Epithelial cell of esophagus (primary cell): ENCODE measurements around the gene RAP1GAP.

Experiments
- DNase-seq: peaks from one replicate; pipeline ENCODE4 v3.0.0; 2010; ENCODE audit warnings: low read depth
- H3K4me3 ChIP-seq: 2 replicates; pipeline ENCODE4 v1.5.1; 2011; ENCODE audit warnings: mild to moderate bottlenecking, low read length, control low read depth
- TF ChIP-seq, protein P1 (sequence below): IDR thresholded peaks from 2 replicates; pipeline ENCODE4 v1.5.1; 2011; ENCODE audit warnings: low read depth, mild to moderate bottlenecking, low read length, control low read depth, inconsistent platforms; ENCODE audit not compliant: insufficient read depth; ENCODE audit errors: missing control alignments

RAP1GAP gene

DNA sequence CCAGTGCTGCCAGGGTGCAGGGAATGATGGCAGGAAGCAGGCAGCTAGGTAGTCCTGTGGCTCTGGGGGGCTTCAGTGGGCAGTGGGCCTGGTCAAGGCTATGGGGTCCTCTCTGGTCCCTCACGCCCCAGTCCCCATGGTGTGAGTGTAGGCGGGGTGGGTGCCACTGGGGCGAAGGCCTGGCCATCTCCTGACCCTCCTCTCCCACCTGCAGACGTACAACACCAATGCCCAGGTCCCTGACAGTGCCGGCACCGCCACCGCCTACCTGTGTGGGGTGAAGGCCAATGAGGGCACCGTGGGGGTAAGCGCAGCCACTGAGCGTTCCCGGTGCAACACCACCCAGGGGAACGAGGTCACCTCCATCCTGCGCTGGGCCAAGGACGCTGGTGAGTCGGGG is 106.3 kb downstream of the RAP1GAP start:
- H3K4me3 ChIP-seq, result no peak overlapping the region
- no peak for DNase-seq
- TF ChIP-seq, protein P1, sequence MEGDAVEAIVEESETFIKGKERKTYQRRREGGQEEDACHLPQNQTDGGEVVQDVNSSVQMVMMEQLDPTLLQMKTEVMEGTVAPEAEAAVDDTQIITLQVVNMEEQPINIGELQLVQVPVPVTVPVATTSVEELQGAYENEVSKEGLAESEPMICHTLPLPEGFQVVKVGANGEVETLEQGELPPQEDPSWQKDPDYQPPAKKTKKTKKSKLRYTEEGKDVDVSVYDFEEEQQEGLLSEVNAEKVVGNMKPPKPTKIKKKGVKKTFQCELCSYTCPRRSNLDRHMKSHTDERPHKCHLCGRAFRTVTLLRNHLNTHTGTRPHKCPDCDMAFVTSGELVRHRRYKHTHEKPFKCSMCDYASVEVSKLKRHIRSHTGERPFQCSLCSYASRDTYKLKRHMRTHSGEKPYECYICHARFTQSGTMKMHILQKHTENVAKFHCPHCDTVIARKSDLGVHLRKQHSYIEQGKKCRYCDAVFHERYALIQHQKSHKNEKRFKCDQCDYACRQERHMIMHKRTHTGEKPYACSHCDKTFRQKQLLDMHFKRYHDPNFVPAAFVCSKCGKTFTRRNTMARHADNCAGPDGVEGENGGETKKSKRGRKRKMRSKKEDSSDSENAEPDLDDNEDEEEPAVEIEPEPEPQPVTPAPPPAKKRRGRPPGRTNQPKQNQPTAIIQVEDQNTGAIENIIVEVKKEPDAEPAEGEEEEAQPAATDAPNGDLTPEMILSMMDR, result no peak

DNA sequence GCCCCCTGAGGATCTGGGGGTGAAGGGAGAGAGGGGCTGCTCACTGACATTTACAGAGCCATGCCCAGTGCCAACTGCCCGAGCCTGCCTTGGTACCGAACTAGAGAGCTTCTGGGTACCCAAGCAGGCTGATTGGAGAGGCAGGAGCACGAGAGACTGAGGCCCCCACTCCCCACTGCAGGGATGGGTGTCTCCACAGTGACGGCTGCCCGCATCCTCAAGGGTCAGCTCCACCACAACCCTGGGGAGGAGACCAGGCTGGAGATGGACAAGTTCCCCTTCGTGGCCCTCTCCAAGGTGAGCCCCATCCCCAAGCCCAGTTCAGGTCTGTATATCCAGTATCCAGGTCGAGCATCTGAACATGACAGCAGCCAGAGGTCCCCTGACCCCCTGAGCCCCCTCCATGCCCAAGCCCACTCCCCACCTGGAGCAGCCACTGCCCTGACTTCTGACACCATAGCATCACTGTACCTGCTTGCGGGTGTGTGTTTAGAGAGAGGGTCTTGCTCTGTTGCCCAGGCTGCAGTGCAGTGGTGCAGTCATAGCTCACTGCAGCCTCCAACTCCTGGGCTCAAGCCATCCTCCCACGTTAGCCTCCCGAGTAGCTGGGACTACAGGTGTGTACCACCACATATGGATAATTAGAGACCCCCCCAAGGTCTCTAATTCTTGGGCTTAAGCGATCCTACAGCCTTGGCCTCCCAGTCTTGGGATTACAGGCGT is 108.1 kb downstream of the RAP1GAP start:
- TF ChIP-seq, protein P1, result no peak
- no peak for DNase-seq

GRCh38 chr1:21559788-21560567 is 109.2 kb downstream of the RAP1GAP start:
- TF ChIP-seq, protein P1, result no peak

More for the DNA sequence above, 108.1 kb downstream of the RAP1GAP start:
- H3K4me3 ChIP-seq, result no peak overlapping the region

DNA sequence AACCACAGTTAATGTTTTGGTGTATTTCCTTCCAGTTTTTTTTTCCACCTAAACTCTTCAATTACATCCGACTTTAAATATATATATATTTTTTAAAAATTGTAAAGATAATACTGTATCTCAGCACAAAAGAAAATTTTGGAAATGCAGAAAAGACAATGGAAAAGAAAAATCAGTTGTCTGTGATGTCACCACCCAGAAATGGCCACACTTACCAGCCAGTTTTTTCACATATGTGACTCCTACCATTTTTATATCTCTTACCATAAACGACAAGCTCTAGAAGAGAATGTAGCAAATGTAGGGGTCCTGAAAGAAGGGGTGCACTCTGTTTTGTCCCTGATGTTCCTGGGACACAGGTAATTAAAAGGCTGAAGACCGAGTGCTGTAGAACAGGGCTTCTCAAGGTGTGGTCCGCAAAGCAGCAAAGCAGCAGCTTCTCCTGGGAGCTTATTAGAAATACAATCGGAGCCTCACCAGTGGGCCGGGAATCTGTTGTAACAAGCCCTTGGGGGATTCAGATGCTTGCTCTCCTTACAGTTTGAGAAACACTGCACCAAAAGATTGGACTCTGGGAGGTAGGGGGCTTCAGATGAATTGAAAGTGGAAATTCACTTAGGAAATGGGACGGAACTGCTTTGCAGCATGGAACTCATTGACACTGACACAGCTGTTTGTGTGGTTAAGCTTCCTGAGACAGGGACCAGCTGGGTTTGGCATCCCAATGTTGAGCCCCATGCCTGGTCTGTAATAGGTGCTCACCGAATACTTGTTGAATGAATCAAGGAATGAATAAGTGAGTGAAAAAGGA is 115.8 kb downstream of the RAP1GAP start:
- TF ChIP-seq, protein P1, result no peak
- no peak for DNase-seq
- no peak overlapping the region for H3K4me3 ChIP-seq

More at GRCh38 chr1:21559788-21560567, 109.2 kb downstream of the RAP1GAP start:
- no peak for DNase-seq
- H3K4me3 ChIP-seq, result no peak overlapping the region

DNA sequence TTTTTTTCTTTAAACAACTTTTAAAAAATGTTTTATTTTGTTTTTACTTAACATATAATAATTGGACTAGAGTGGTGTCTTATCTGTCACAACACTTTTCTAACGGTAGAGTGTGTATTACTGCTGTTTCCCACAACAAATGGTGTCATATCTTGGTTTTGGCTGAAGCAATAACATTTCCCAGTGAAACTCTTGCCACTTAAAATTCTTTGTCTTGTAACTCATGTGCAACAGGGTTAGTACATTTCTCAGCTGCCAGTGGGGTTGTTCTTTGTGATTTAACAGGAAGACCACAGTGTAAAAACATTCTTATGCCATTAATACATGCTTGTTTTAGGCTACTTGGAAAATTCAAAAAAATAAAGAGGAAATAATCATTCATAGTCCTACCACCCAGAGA is 116.4 kb downstream of the RAP1GAP start:
- H3K4me3 ChIP-seq, result no peak overlapping the region
- TF ChIP-seq, protein P1, result no peak
- peak; percentile 19 for DNase-seq

DNA sequence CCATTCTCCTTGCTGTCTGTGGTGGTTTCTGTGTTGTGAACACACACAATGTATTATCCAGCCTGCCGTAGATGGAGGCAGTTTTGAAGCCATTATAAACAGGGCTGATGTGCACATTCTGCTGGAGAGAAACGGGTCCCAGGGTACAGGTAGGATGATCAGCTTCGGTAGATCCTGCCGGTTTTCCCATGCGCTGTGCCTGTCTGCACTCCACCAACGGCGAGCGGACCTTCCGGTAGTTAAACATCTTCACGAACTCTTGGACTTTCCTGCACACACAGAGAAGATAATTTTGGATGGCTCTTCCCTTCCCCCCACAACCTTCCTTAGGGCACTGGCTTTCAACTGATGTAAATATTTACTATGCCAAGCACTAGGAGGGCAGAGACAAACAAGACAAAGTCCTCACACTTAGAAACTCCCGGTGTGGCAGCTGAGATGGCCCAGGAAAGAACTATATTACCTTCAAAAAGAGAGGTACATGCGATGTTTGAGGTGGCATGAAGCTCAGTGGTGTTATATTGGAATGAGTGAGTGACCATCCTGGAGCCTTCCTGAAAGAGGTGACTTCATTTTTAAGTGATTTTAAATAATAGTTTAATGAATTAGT is 118.2 kb downstream of the RAP1GAP start:
- TF ChIP-seq, protein P1, result no peak
- DNase-seq, result no peak

More for the DNA sequence above, 118.2 kb downstream of the RAP1GAP start:
- H3K4me3 ChIP-seq, result no peak overlapping the region
